Cardiac muscle cell (in vitro differentiated cells and primary cell): ENCODE measurements around the gene FAM120C. TPM values are rescaled to one million over a fixed set of nuclear protein-coding genes. Genes with fewer than 3 reads are reported as not detected.

Source experiments
- DNase-seq, 2 donors: peaks; one replicate each; pipeline versions ENCODE4 v3.0.0 to v3.0.0-alpha.2; 2010 to 2017; ENCODE audit warnings: low read depth in 1 of 2, low spot score in 1 of 2
- H3K27ac ChIP-seq: fragments of 200-600 bp; sonication (generic); 2 replicates; pipeline ENCODE4 v1.5.1; 2016
- H3K27me3 ChIP-seq: fragments of 200-600 bp; sonication (generic); 2 replicates; pipeline ENCODE4 v1.6.0; 2016; ENCODE audit warnings: control low read depth
- H3K36me3 ChIP-seq: fragments of 200-600 bp; sonication (generic); 2 replicates; pipeline ENCODE4 v1.5.1; 2016; ENCODE audit warnings: control low read depth
- H3K4me1 ChIP-seq: fragments of 200-600 bp; sonication (generic); 2 replicates; pipeline ENCODE4 v1.8.1; 2017; ENCODE audit warnings: low read depth, mild to moderate bottlenecking, mixed run types
- H3K4me3 ChIP-seq: fragments of 200-600 bp; sonication (generic); 2 replicates; pipeline ENCODE4 v1.5.1; 2016; ENCODE audit warnings: mild to moderate bottlenecking
- H3K9me3 ChIP-seq: fragments of 200-600 bp; sonication (generic); 2 replicates; pipeline ENCODE4 v1.5.1; 2017; ENCODE audit warnings: low read depth, mild to moderate bottlenecking, control low read depth
- CTCF ChIP-seq: IDR thresholded peaks from 2 replicates; pipeline ENCODE4 v1.5.1; 2012; ENCODE audit warnings: low read depth, mild to moderate bottlenecking, low read length
- polyA plus RNA-seq: library from polyadenylated mRNA; unstranded; fragments of >200 nt; fragmentation: Nextera tagmentation; extraction: Ambion mirVana; gene quantifications from 2 replicates; pipeline ENCODE4 v1.2.1, GENCODE V29; 2016
- total RNA-seq: library from RNA; depleted of rRNA; stranded (reverse); fragments of >200 nt; gene quantifications from 2 replicates; pipeline ENCODE4 v1.2.3, GENCODE V29; 2016

Gene FAM120C
- total and polyA plus RNA-seq, 2 experiments from 2014 or later, result 9.5 to 14.6 TPM

- Histone ChIP-seq H3K27ac (no peak overlapping the region), H3K4me1 (no peaks in the 10 kb centered on the region), H3K9me3 (no peaks in the 10 kb centered on the region), H3K4me3 (no peak overlapping the region), H3K36me3 (no peaks in the 10 kb centered on the region), H3K27me3 (no peaks in the 10 kb centered on the region)
- no peak for TF ChIP-seq CTCF
- no peak for DNase-seq
These were observed 119.7 kb downstream of the FAM120C start for GRCh38 chrX:54063361-54063760.

- H3K9me3 ChIP-seq, result no peaks in the 10 kb centered on the region
- no peaks in the 10 kb centered on the region for H3K27me3 ChIP-seq
- DNase-seq, result no peak
- TF ChIP-seq CTCF, result no peak
- H3K4me3 ChIP-seq, result no peak overlapping the region
- no peak overlapping the region for H3K27ac ChIP-seq
- no peaks in the 10 kb centered on the region for H3K36me3 ChIP-seq
- peaks cover 5% of the 10 kb centered on the region for H3K4me1 ChIP-seq
These were observed 133.3 kb downstream of the FAM120C start for GRCh38 chrX:54049801-54050200.

- Histone ChIP-seq H3K27me3 (no peaks in the 10 kb centered on the region), H3K36me3 (no peaks in the 10 kb centered on the region), H3K4me3 (no peak overlapping the region), H3K4me1 (peaks cover 5% of the 10 kb centered on the region), H3K27ac (no peak overlapping the region), H3K9me3 (no peaks in the 10 kb centered on the region)
- DNase-seq, result no peak
- no peak for TF ChIP-seq CTCF
These were observed 134.6 kb downstream of the FAM120C start for GRCh38 chrX:54048412-54048811.

GRCh38 chrX:54045563-54046228 lies 137.4 kb downstream of the FAM120C start:
- Histone ChIP-seq H3K36me3 (peaks cover 3% of the 10 kb centered on the region), H3K27me3 (no peaks in the 10 kb centered on the region), H3K4me1 (peaks cover 5% of the 10 kb centered on the region), H3K4me3 (no peak overlapping the region), H3K27ac (peak overlapping the region; percentile 99), H3K9me3 (no peaks in the 10 kb centered on the region)
- no peak for TF ChIP-seq CTCF
- no peak for DNase-seq

- no peaks in the 10 kb centered on the region for H3K9me3 ChIP-seq
- H3K36me3 ChIP-seq, result peaks cover 3% of the 10 kb centered on the region
- peak overlapping the region; percentile 29 for H3K4me3 ChIP-seq
- peaks cover 5% of the 10 kb centered on the region for H3K4me1 ChIP-seq
- TF ChIP-seq CTCF, result no peak
- peak overlapping the region; percentile 99 for H3K27ac ChIP-seq
- DNase-seq, result no peak
- no peaks in the 10 kb centered on the region for H3K27me3 ChIP-seq
These were observed 138.1 kb downstream of the FAM120C start for GRCh38 chrX:54044877-54045338.
